Endothelial cell of umbilical vein (primary cell): ENCODE results near the gene PKN1. TPM values are rescaled to one million over a fixed set of nuclear protein-coding genes. Genes with fewer than 3 reads are reported as not detected.

Source experiments
- BruUV-seq: library from RNA; stranded (reverse); fragments of 400-500 nt; replicated peaks from 2 replicates; lab custom pipeline; 2021; lab: Mats Ljungman, UMichigan
- CTCF ChIA-PET: fragments of 300-600, 350-600 bp; sonication (Branson Sonifier 250); formaldehyde crosslinking; loops from one replicate; lab custom pipeline; 2021; ENCODE audit warnings: antibody characterized with exemption, inconsistent platforms; lab: Charles Lee
- POLR2A ChIA-PET: fragments of 300-600, 350-600 bp; sonication (Branson Sonifier 250); formaldehyde crosslinking; loops from one replicate; lab custom pipeline; 2021; ENCODE audit warnings: antibody characterized with exemption, inconsistent platforms; lab: Charles Lee
- DNase-seq: peaks from one replicate; pipeline ENCODE4 v3.0.0-alpha.2; 2011; ENCODE audit warnings: low read depth, low spot score
- FAIRE-seq: peaks from 2 replicates; lab custom pipeline; 2011; peaks lifted over from hg19 to GRCh38; lab: Jason Lieb, UNC
- H2AFZ ChIP-seq: 2 replicates; pipeline ENCODE4 v1.6.0; 2012; ENCODE audit warnings: low read depth, low read length, control low read depth, inconsistent platforms
- H3K27ac ChIP-seq: 2 replicates; pipeline ENCODE4 v1.5.1; 2011; ENCODE audit warnings: low read depth, mild to moderate bottlenecking, control low read depth, low read length, moderate library complexity; ENCODE audit not compliant: insufficient read depth
- H3K27me3 ChIP-seq, 2 experiments: 2 replicates each; pipeline versions ENCODE4 v1.6.0 to v1.6.1; 2011; ENCODE audit warnings: low read length in 2 of 2, mixed read lengths in 1 of 2; ENCODE audit not compliant: control insufficient read depth in 2 of 2, insufficient read depth in 2 of 2
- H3K36me3 ChIP-seq, 2 experiments: 2 replicates in 1 of 2; 3 replicates in 1 of 2; pipeline ENCODE4 v1.5.1; 2011; ENCODE audit warnings: low read length in 2 of 2, mild to moderate bottlenecking in 1 of 2, moderate library complexity in 1 of 2; ENCODE audit not compliant: control insufficient read depth in 2 of 2, insufficient read depth in 2 of 2; ENCODE audit errors: extremely low read depth in 1 of 2
- H3K4me1 ChIP-seq: 3 replicates; pipeline ENCODE4 v1.5.1; 2011; ENCODE audit warnings: mild to moderate bottlenecking, low read length; ENCODE audit not compliant: control insufficient read depth, insufficient read depth; ENCODE audit errors: extremely low read depth
- H3K4me2 ChIP-seq: 2 replicates; pipeline ENCODE4 v1.6.1; 2011; ENCODE audit warnings: low read length, control low read depth, mixed read lengths; ENCODE audit not compliant: insufficient read depth
- H3K4me3 ChIP-seq, 3 experiments: fragments of 200-600 bp in 1 of 3; sonication (generic), shearing (Covaris generic) in 1 of 3; replicated peaks in 1 of 3; 2 replicates each; pipeline ENCODE4 v1.5.1; 2011 to 2016; ENCODE audit warnings: control low read depth in 3 of 3, low read length in 3 of 3, mild to moderate bottlenecking in 2 of 3, inconsistent platforms in 1 of 3, low read depth in 1 of 3, moderate library complexity in 1 of 3; ENCODE audit not compliant: insufficient read depth in 1 of 3
- H3K79me2 ChIP-seq: 2 replicates; pipeline ENCODE4 v1.6.0; 2012; ENCODE audit warnings: low read length, inconsistent platforms; ENCODE audit not compliant: control insufficient read depth, insufficient read depth
- H3K9ac ChIP-seq: replicated peaks from 2 replicates; pipeline ENCODE3; 2011; ENCODE audit warnings: low read length, control low read depth; ENCODE audit not compliant: insufficient read depth; ENCODE audit errors: extremely low read depth
- H3K9me1 ChIP-seq: replicated peaks from 3 replicates; pipeline ENCODE4 v1.6.0; 2011; ENCODE audit warnings: mild to moderate bottlenecking, low read length; ENCODE audit not compliant: control insufficient read depth, insufficient read depth; ENCODE audit errors: extremely low read depth
- H3K9me3 ChIP-seq: replicated peaks from 2 replicates; pipeline ENCODE4 v1.5.1; 2012; ENCODE audit warnings: low read length, inconsistent platforms; ENCODE audit not compliant: control insufficient read depth, insufficient read depth
- H4K20me1 ChIP-seq: replicated peaks from 2 replicates; pipeline ENCODE3; 2011; ENCODE audit warnings: mild to moderate bottlenecking, low read length; ENCODE audit not compliant: control insufficient read depth, insufficient read depth; ENCODE audit errors: extremely low read depth
- CTCF ChIP-seq, 2 donors: IDR thresholded peaks; 1 replicate in 1 of 2; 2 replicates in 1 of 2; pipeline ENCODE4 v1.5.1; 2011; ENCODE audit warnings: low read length in 2 of 2, mild to moderate bottlenecking in 2 of 2, moderate library complexity in 2 of 2, control low read depth in 1 of 2, inconsistent platforms in 1 of 2, low read depth in 1 of 2; ENCODE audit not compliant: insufficient read depth in 1 of 2; ENCODE audit errors: extremely low read depth in 1 of 2
- EZH2 ChIP-seq: IDR thresholded peaks from 2 replicates; pipeline ENCODE4 v1.6.1; 2012; ENCODE audit warnings: borderline replicate concordance, low read depth, mild to moderate bottlenecking, moderate library complexity, low read length, inconsistent platforms; ENCODE audit not compliant: severe bottlenecking
- FOS ChIP-seq: IDR thresholded peaks from 2 replicates; pipeline ENCODE4 v1.6.1; 2011; ENCODE audit warnings: mild to moderate bottlenecking, low read length, moderate library complexity, borderline replicate concordance; ENCODE audit not compliant: insufficient read depth
- GATA2 ChIP-seq: IDR thresholded peaks from 2 replicates; pipeline ENCODE4 v1.7.0; 2011; ENCODE audit warnings: low read depth, mild to moderate bottlenecking, moderate library complexity, mixed read lengths, low read length; ENCODE audit not compliant: insufficient read length, insufficient read depth
- MAX ChIP-seq: IDR thresholded peaks from 2 replicates; pipeline ENCODE4 v1.6.1; 2011; ENCODE audit not compliant: insufficient read depth, insufficient read length
- MYC ChIP-seq: IDR thresholded peaks from one replicate; pipeline ENCODE4 v1.6.1; 2011; ENCODE audit warnings: mild to moderate bottlenecking, low read depth, low read length
- POLR2A ChIP-seq: IDR thresholded peaks from 2 replicates; pipeline ENCODE4 v1.6.1; 2012; ENCODE audit warnings: low read depth, mild to moderate bottlenecking, control low read depth, low read length
- POLR2AphosphoS5 ChIP-seq: IDR thresholded peaks from 2 replicates; pipeline ENCODE4 v1.6.1; 2012; ENCODE audit warnings: low read depth, mild to moderate bottlenecking, control low read depth, low read length, moderate library complexity; ENCODE audit not compliant: insufficient read depth
- dilution Hi-C: fragments of 300-500 bp; cut with MboI; formaldehyde crosslinking; loops from one replicate; pipeline ENCODE4 v1.15.0; 2019; ENCODE audit warnings: low sequenced_read_pairs; ENCODE audit not compliant: extremely low pct_ligation_motif_present
- intact Hi-C: fragments of 100-400 bp; cut with micrococcal nuclease; formaldehyde crosslinking; loops from one replicate; pipeline ENCODE4 v1.10.0; 2022
- polyA plus RNA-seq, 4 experiments: library from polyadenylated mRNA; depleted of rRNA in 3 of 4; stranded (reverse) in 3 of 4; unstranded in 1 of 4; fragments of >200 nt; gene quantifications; 2 replicates each; pipeline versions ENCODE4 v1.2.1 to v1.2.3, GENCODE V29; 2011 to 2012; ENCODE audit warnings: missing spikeins in 1 of 4
- total RNA-seq: library from RNA; stranded (reverse); gene quantifications from 2 replicates; pipeline ENCODE4 v1.2.3, GENCODE V29; 2021

PKN1 gene
- total and polyA plus RNA-seq, 2 donors (not counting 3 experiments of a cell fraction or from before 2014, with no cell fraction given), result 148 to 302 TPM

GRCh38 chr19:14405380-14405757, 27.7 kb upstream of the PKN1 start:
- Histone ChIP-seq H2AFZ (no peak overlapping the region), H3K4me2 (no peak overlapping the region), H3K4me1 (no peaks in the 10 kb centered on the region), H3K36me3 (peaks cover 14 to 36% of the 10 kb centered on the region in 2 experiments), H3K27me3 (no peaks in the 10 kb centered on the region), H3K9me3 (no peaks in the 10 kb centered on the region), H3K9me1 (no peaks in the 10 kb centered on the region), H3K79me2 (peaks cover 2% of the 10 kb centered on the region), H3K27ac (no peak overlapping the region), H3K4me3 (no peak overlapping the region), H3K9ac (no peak overlapping the region), H4K20me1 (no peaks in the 10 kb centered on the region)
- TF ChIP-seq FOS (no peak), POLR2AphosphoS5 (no peak), EZH2 (no peak), CTCF (IDR thresholded peaks at IDR 0.05; ENCODE audit: extremely low read depth in 1 of 2, insufficient read depth in 1 of 2, low read depth in 1 of 2, low read length in 2 of 2) (no peak), MYC (no peak), GATA2 (no peak), POLR2A (no peak), MAX (no peak)
- FAIRE-seq, result no peak
- intact Hi-C loops, result no loop called here
- dilution Hi-C loops, result no loop called here
- CTCF ChIA-PET, result interaction anchor here (0.9 to 3.3 kb wide), 15 partner anchors 9 to 271 kb away, joined by 3 to 36 read pairs (median 7); partner anchors contain the start of gene ASF1B
- no peak for DNase-seq
- BruUV-seq, result no TSS peak
- POLR2A ChIA-PET, result no interaction called here
